ENCODE measurements around the gene DNPH1. TPM values are rescaled to one million over a fixed set of nuclear protein-coding genes. Genes with fewer than 3 reads are reported as not detected.

Gene DNPH1
- total and polyA plus RNA-seq, 2 donors (not counting 3 experiments of a cell fraction or from before 2014, with no cell fraction given) = 37.7 to 120 TPM

GRCh38 chr6:43226192-43226851 lies 3.0 kb downstream of the DNPH1 start:
- no peak overlapping the region for H3K4me3 ChIP-seq (replicated peaks in 1 of 3; ENCODE audit: insufficient read depth in 1 of 3, low read depth in 1 of 3, low read length in 3 of 3)
- peaks cover 6% of the 10 kb centered on the region for H3K4me1 ChIP-seq (ENCODE audit: control insufficient read depth, extremely low read depth, insufficient read depth, low read length)
- FAIRE-seq (no peak), DNase-seq (ENCODE audit: low read depth, low spot score) (no peak)
- dilution Hi-C loops (cut with MboI; ENCODE audit: extremely low pct_ligation_motif_present, low sequenced_read_pairs) = no loop called here
- H3K27ac ChIP-seq (ENCODE audit: insufficient read depth, low read depth, low read length) = no peak overlapping the region
- H3K9ac ChIP-seq (replicated peaks; ENCODE audit: extremely low read depth, insufficient read depth, low read length) = no peak overlapping the region
- peaks cover 0 to 10% of the 10 kb centered on the region in 2 experiments for H3K36me3 ChIP-seq (ENCODE audit: control insufficient read depth in 2 of 2, extremely low read depth in 1 of 2, insufficient read depth in 2 of 2, low read length in 2 of 2)
- H4K20me1 ChIP-seq (replicated peaks; ENCODE audit: control insufficient read depth, extremely low read depth, insufficient read depth, low read length) = no peaks in the 10 kb centered on the region
- no peaks in the 10 kb centered on the region for H3K9me3 ChIP-seq (replicated peaks; ENCODE audit: control insufficient read depth, insufficient read depth, low read length)
- ChIA-PET POLR2A (no interaction called here), CTCF (interaction anchor here (1.1 kb wide), 1 partner anchor 37 kb away, joined by 3 read pairs; no protein-coding TSS in a partner anchor)
- H3K79me2 ChIP-seq (ENCODE audit: control insufficient read depth, insufficient read depth, low read length) = peaks cover 3% of the 10 kb centered on the region
- no peak overlapping the region for H2AFZ ChIP-seq (ENCODE audit: low read depth, low read length)
- peaks cover 2 to 3% of the 10 kb centered on the region in 2 experiments for H3K27me3 ChIP-seq (ENCODE audit: control insufficient read depth in 2 of 2, insufficient read depth in 2 of 2, low read length in 2 of 2)
- TF ChIP-seq JUN (IDR thresholded peaks at IDR 0.05; ENCODE audit: borderline replicate concordance, insufficient read depth, insufficient read length, low read depth) (no peak), POLR2A (IDR thresholded peaks at IDR 0.05; ENCODE audit: low read depth, low read length) (no peak), GATA2 (IDR thresholded peaks at IDR 0.05; ENCODE audit: insufficient read depth, insufficient read length, low read depth, low read length) (no peak), FOS (IDR thresholded peaks at IDR 0.05; ENCODE audit: borderline replicate concordance, insufficient read depth, low read length) (no peak), CTCF (IDR thresholded peaks at IDR 0.05; ENCODE audit: extremely low read depth in 1 of 2, insufficient read depth in 1 of 2, low read depth in 1 of 2, low read length in 2 of 2) (no peak), EZH2 (IDR thresholded peaks at IDR 0.05; ENCODE audit: borderline replicate concordance, low read depth, low read length, severe bottlenecking) (no peak), POLR2AphosphoS5 (IDR thresholded peaks at IDR 0.05; ENCODE audit: insufficient read depth, low read depth, low read length) (no peak), MAX (IDR thresholded peaks at IDR 0.05; ENCODE audit: insufficient read depth, insufficient read length) (no peak), MYC (IDR thresholded peaks at IDR 0.05; ENCODE audit: low read depth, low read length) (no peak)
- intact Hi-C loops (cut with micrococcal nuclease) = no loop called here
- H3K9me1 ChIP-seq (replicated peaks; ENCODE audit: control insufficient read depth, extremely low read depth, insufficient read depth, low read length) = no peaks in the 10 kb centered on the region
- no peak overlapping the region for H3K4me2 ChIP-seq (ENCODE audit: insufficient read depth, low read length)
- BruUV-seq (replicated peaks) = no TSS peak
